ENCODE measurements around the gene FMO1. TPM values are rescaled to one million over a fixed set of nuclear protein-coding genes. Genes with fewer than 3 reads are reported as not detected.
A peak's percentile ranks its signal among the peaks of the same experiment; 100 is the strongest.

FMO1 gene
- total and polyA plus RNA-seq, 2 of the 8 experiments (the other 6 are each of a cell fraction or from before 2014, with no cell fraction given) = 0.11 TPM; not detected in 1

DNA sequence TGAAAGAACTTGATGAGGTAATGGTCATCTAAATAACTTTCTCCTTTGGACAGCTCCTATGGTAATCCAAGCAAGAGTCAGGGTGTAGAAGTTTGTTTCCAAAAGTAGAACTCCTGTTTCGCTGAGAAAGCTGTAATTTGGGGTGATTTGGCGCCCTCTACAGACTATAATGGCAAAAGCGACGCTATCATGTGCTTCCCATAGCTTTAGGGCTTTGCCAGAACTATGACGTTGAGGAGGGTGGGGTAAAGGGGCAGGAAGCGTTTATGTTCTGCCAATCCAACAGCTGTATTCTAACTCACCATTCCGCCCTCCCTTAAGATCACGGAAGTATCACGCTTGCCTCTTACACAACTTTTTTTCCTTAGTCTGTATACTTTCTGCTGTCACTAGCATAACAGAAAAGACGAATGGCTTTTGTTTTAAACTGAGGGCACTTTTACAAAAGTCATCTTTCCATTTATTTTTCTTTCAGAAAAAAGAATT lies 65.6 kb downstream of the FMO1 start, which contains the start of gene FMO4 (continued):
- TF ChIP-seq SIN3A (conservative IDR thresholded peaks at IDR 0.05 in 1 of 2, IDR thresholded peaks at IDR 0.05 in 1 of 2; ENCODE audit: low read depth in 1 of 2, low read length in 2 of 2) = no peak; a peak in 1 of 4 replicates
- no peak for TF ChIP-seq EGR1 (IDR thresholded peaks at IDR 0.05; ENCODE audit: borderline replicate concordance, low read depth, low read length)
- no peak for TF ChIP-seq KDM4A (IDR thresholded peaks at IDR 0.05; ENCODE audit: low read depth, low read length, severe bottlenecking)
- TF ChIP-seq EP300 (IDR thresholded peaks at IDR 0.05; ENCODE audit: borderline replicate concordance in 1 of 2, low read depth in 2 of 2, low read length in 2 of 2) = no peak
- TF ChIP-seq CTCF (IDR thresholded peaks at IDR 0.05; ENCODE audit: control extremely low read depth in 1 of 3, insufficient read depth in 1 of 3, low read depth in 1 of 3, low read length in 3 of 3) = peak in 2 of 3 experiments; percentile 79 to 91; a peak in 3 of 4 replicates
- TF ChIP-seq SIRT6 (IDR thresholded peaks at IDR 0.05; ENCODE audit: low read length) = no peak
- TF ChIP-seq, protein P1, sequence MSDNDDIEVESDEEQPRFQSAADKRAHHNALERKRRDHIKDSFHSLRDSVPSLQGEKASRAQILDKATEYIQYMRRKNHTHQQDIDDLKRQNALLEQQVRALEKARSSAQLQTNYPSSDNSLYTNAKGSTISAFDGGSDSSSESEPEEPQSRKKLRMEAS (IDR thresholded peaks at IDR 0.05) = peak; percentile 44; the same call in 1 of the 2 replicates

Measured in H1 (cell line).